SK-N-SH treated with all-trans-retinoic acid at 6 μM for 48 hours (cell line): ENCODE data around the gene ATPAF1.

Experiments used
- ATAC-seq: fragments of 200-7000 bp; cut with Tn5 transposase; 3 replicates; pipeline ENCODE4 v1.9.1; 2020; ENCODE audit warnings: mild to moderate bottlenecking, moderate library complexity
- ARNTL ChIP-seq: fragments of 450-650 bp; formaldehyde crosslinking; IDR thresholded peaks from 2 replicates; pipeline ENCODE4 v1.5.0; 2020; ENCODE audit warnings: low read depth, mild to moderate bottlenecking, moderate library complexity, borderline replicate concordance
- BACH2 ChIP-seq: fragments of 250-450 bp; sonication (Bioruptor Pico); IDR thresholded peaks from 2 replicates; pipeline ENCODE4 v1.9.0; 2021; ENCODE audit warnings: mild to moderate bottlenecking, borderline replicate concordance
- CSDC2 ChIP-seq: fragments of 250-450 bp; sonication (Bioruptor Pico); IDR thresholded peaks from 2 replicates; pipeline ENCODE4 v1.5.0; 2020; ENCODE audit warnings: mild to moderate bottlenecking, moderate library complexity
- ESRRG ChIP-seq: fragments of 250-450 bp; sonication (Bioruptor Pico); IDR thresholded peaks from 2 replicates; pipeline ENCODE4 v1.6.1; 2021; ENCODE audit warnings: mild to moderate bottlenecking
- GLIS3 ChIP-seq: fragments of 250-450 bp; sonication (Bioruptor Pico); IDR thresholded peaks from 2 replicates; pipeline ENCODE4 v1.5.0; 2020; ENCODE audit warnings: mild to moderate bottlenecking, moderate library complexity
- ISL1 ChIP-seq: fragments of 250-450 bp; sonication (Bioruptor Pico); IDR thresholded peaks from 2 replicates; pipeline ENCODE4 v2.1.2; 2022; ENCODE audit warnings: mild to moderate bottlenecking, moderate library complexity
- OSR1 ChIP-seq: fragments of 250-450 bp; sonication (Bioruptor Pico); IDR thresholded peaks from 2 replicates; pipeline ENCODE4 v1.8.0; 2022; ENCODE audit warnings: moderate library complexity, mild to moderate bottlenecking, inconsistent platforms
- RARB ChIP-seq: fragments of 250-450 bp; sonication (Bioruptor Pico); IDR thresholded peaks from 2 replicates; pipeline ENCODE4 v1.8.0; 2021; ENCODE audit warnings: mild to moderate bottlenecking, moderate library complexity
- SNAI2 ChIP-seq: fragments of 250-450 bp; sonication (Bioruptor Pico); IDR thresholded peaks from 2 replicates; pipeline ENCODE4 v1.5.0; 2020; ENCODE audit warnings: mild to moderate bottlenecking, moderate library complexity
- TCF4 ChIP-seq: fragments of 250-450 bp; sonication (Bioruptor Pico); IDR thresholded peaks from 2 replicates; pipeline ENCODE4 v1.8.0; 2021; ENCODE audit warnings: mild to moderate bottlenecking, moderate library complexity, borderline replicate concordance
- TOX ChIP-seq: fragments of 250-450 bp; sonication (Bioruptor Pico); IDR thresholded peaks from 2 replicates; pipeline ENCODE4 v1.8.0; 2021; ENCODE audit warnings: mild to moderate bottlenecking, moderate library complexity, borderline replicate concordance
- ZFP3 ChIP-seq: fragments of 250-450 bp; sonication (Bioruptor Pico); IDR thresholded peaks from 2 replicates; pipeline ENCODE4 v1.5.0; 2020; ENCODE audit warnings: mild to moderate bottlenecking, moderate library complexity
- ZFP30 ChIP-seq: fragments of 450-650 bp; formaldehyde crosslinking; IDR thresholded peaks from 2 replicates; pipeline ENCODE4 v1.5.0; 2022; ENCODE audit warnings: mild to moderate bottlenecking, moderate library complexity
- ZNF565 ChIP-seq: fragments of 450-650 bp; formaldehyde crosslinking; conservative IDR thresholded peaks from 2 replicates; pipeline ENCODE4 v1.5.0; 2020; ENCODE audit warnings: low read depth, mild to moderate bottlenecking, moderate library complexity
- ZNF70 ChIP-seq: fragments of 450-650 bp; formaldehyde crosslinking; IDR thresholded peaks from 2 replicates; pipeline ENCODE4 v1.5.0; 2020; ENCODE audit warnings: mild to moderate bottlenecking, moderate library complexity
- ZNF8 ChIP-seq: fragments of 450-650 bp; formaldehyde crosslinking; IDR thresholded peaks from 2 replicates; pipeline ENCODE4 v1.5.0; 2020; ENCODE audit warnings: mild to moderate bottlenecking, moderate library complexity
- TF ChIP-seq, protein P1 (sequence below): fragments of 250-450 bp; sonication (Bioruptor Pico); IDR thresholded peaks from 2 replicates; pipeline ENCODE4 v1.8.0; 2020; ENCODE audit warnings: mild to moderate bottlenecking, moderate library complexity, borderline replicate concordance
- TF ChIP-seq, protein P2 (sequence below): fragments of 250-450 bp; sonication (Bioruptor Pico); IDR thresholded peaks from 2 replicates; pipeline ENCODE4 v1.5.0; 2020; ENCODE audit warnings: mild to moderate bottlenecking, moderate library complexity
- TF ChIP-seq, protein P3 (sequence below): fragments of 250-450 bp; sonication (Bioruptor Pico); IDR thresholded peaks from 2 replicates; pipeline ENCODE4 v1.8.0; 2021; ENCODE audit warnings: low read depth, mild to moderate bottlenecking, moderate library complexity, borderline replicate concordance
- TF ChIP-seq, protein P4 (sequence below): fragments of 250-450 bp; sonication (Bioruptor Pico); IDR thresholded peaks from 2 replicates; pipeline ENCODE4 v1.5.1; 2020; ENCODE audit warnings: low read depth, mild to moderate bottlenecking, moderate library complexity

Gene ATPAF1

GRCh38 chr1:46613661-46614603, 54.2 kb downstream of the ATPAF1 start:
- no peak for TF ChIP-seq TCF4 (CRISPR knock-in tag)
- TF ChIP-seq CSDC2 (CRISPR knock-in tag) = no peak
- no peak for TF ChIP-seq ZFP30
- TF ChIP-seq, protein P1, sequence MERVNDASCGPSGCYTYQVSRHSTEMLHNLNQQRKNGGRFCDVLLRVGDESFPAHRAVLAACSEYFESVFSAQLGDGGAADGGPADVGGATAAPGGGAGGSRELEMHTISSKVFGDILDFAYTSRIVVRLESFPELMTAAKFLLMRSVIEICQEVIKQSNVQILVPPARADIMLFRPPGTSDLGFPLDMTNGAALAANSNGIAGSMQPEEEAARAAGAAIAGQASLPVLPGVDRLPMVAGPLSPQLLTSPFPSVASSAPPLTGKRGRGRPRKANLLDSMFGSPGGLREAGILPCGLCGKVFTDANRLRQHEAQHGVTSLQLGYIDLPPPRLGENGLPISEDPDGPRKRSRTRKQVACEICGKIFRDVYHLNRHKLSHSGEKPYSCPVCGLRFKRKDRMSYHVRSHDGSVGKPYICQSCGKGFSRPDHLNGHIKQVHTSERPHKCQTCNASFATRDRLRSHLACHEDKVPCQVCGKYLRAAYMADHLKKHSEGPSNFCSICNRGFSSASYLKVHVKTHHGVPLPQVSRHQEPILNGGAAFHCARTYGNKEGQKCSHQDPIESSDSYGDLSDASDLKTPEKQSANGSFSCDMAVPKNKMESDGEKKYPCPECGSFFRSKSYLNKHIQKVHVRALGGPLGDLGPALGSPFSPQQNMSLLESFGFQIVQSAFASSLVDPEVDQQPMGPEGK (CRISPR knock-in tag) = no peak
- TF ChIP-seq, protein P2, sequence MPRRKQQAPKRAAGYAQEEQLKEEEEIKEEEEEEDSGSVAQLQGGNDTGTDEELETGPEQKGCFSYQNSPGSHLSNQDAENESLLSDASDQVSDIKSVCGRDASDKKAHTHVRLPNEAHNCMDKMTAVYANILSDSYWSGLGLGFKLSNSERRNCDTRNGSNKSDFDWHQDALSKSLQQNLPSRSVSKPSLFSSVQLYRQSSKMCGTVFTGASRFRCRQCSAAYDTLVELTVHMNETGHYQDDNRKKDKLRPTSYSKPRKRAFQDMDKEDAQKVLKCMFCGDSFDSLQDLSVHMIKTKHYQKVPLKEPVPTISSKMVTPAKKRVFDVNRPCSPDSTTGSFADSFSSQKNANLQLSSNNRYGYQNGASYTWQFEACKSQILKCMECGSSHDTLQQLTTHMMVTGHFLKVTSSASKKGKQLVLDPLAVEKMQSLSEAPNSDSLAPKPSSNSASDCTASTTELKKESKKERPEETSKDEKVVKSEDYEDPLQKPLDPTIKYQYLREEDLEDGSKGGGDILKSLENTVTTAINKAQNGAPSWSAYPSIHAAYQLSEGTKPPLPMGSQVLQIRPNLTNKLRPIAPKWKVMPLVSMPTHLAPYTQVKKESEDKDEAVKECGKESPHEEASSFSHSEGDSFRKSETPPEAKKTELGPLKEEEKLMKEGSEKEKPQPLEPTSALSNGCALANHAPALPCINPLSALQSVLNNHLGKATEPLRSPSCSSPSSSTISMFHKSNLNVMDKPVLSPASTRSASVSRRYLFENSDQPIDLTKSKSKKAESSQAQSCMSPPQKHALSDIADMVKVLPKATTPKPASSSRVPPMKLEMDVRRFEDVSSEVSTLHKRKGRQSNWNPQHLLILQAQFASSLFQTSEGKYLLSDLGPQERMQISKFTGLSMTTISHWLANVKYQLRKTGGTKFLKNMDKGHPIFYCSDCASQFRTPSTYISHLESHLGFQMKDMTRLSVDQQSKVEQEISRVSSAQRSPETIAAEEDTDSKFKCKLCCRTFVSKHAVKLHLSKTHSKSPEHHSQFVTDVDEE (CRISPR knock-in tag) = no peak
- no peak for TF ChIP-seq ZNF8 (CRISPR knock-in tag)
- no peak for TF ChIP-seq SNAI2
- TF ChIP-seq ISL1 = no peak
- TF ChIP-seq ZNF70 = no peak
- TF ChIP-seq, protein P3, sequence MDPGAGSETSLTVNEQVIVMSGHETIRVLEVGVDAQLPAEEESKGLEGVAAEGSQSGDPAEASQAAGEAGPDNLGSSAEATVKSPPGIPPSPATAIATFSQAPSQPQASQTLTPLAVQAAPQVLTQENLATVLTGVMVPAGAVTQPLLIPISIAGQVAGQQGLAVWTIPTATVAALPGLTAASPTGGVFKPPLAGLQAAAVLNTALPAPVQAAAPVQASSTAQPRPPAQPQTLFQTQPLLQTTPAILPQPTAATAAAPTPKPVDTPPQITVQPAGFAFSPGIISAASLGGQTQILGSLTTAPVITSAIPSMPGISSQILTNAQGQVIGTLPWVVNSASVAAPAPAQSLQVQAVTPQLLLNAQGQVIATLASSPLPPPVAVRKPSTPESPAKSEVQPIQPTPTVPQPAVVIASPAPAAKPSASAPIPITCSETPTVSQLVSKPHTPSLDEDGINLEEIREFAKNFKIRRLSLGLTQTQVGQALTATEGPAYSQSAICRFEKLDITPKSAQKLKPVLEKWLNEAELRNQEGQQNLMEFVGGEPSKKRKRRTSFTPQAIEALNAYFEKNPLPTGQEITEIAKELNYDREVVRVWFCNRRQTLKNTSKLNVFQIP (CRISPR knock-in tag) = no peak
- no peak for TF ChIP-seq OSR1 (CRISPR knock-in tag)
- TF ChIP-seq, protein P4, sequence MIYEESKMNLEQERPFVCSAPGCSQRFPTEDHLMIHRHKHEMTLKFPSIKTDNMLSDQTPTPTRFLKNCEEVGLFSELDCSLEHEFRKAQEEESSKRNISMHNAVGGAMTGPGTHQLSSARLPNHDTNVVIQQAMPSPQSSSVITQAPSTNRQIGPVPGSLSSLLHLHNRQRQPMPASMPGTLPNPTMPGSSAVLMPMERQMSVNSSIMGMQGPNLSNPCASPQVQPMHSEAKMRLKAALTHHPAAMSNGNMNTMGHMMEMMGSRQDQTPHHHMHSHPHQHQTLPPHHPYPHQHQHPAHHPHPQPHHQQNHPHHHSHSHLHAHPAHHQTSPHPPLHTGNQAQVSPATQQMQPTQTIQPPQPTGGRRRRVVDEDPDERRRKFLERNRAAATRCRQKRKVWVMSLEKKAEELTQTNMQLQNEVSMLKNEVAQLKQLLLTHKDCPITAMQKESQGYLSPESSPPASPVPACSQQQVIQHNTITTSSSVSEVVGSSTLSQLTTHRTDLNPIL (CRISPR knock-in tag) = no peak
- TF ChIP-seq ZNF565 (CRISPR knock-in tag) = no peak
- TF ChIP-seq RARB = no peak
- TF ChIP-seq ARNTL (CRISPR knock-in tag) = no peak
- no peak for TF ChIP-seq GLIS3
- no peak for TF ChIP-seq ESRRG (CRISPR knock-in tag)
- TF ChIP-seq TOX = no peak
- no peak for TF ChIP-seq ZFP3 (CRISPR knock-in tag)
- ATAC-seq = no peak

GRCh38 chr1:46612937-46613660, 55.1 kb downstream of the ATPAF1 start:
- ATAC-seq = no peak
- TF ChIP-seq SNAI2 (no peak), RARB (no peak), ZFP3 (CRISPR knock-in tag) (no peak), ZNF565 (CRISPR knock-in tag) (no peak), BACH2 (no peak)
- TF ChIP-seq, protein P2 (CRISPR knock-in tag) = no peak
- TF ChIP-seq, protein P3 (CRISPR knock-in tag) = no peak
